ENCODE results near the gene PAPSS2. TPM values are rescaled to one million over a fixed set of nuclear protein-coding genes. Genes with fewer than 3 reads are reported as not detected.

Gene PAPSS2
- total and polyA plus RNA-seq, 4 donors = 24.3 to 86.5 (median 59.3) TPM

DNA sequence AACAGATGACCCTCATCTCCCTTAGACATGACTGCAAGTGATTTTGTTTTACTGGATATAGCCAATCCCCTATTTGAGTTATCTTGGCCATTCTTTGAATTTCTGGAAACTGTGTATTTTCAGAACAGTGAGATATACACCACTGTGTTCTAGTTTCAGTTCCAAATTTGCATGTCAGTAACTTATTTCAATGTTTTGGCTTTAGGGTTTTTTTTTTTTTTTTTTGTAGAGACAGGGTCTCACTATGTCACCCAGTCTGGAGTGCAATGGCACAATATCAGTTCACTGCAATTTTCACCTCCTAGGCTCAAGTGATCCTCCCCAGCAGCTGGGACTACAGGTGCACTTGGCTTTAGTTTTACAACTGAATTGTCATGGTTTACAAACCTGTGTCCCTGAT is 91.1 kb downstream of the PAPSS2 start:
- Histone ChIP-seq H3K27ac (ENCODE audit: low read depth in 1 of 2, low read length in 2 of 2) (no peak overlapping the region), H3K36me3 (ENCODE audit: control insufficient read depth in 4 of 4, insufficient read depth in 3 of 4, low read depth in 1 of 4, low read length in 3 of 4) (peaks cover 2 to 14% (median 5%) of the 10 kb centered on the region in 4 donors), H3K9ac (ENCODE audit: low read depth in 1 of 2, low read length in 2 of 2) (no peak overlapping the region), H3K9me3 (ENCODE audit: control insufficient read depth in 4 of 4, low read length in 3 of 4) (no peaks in the 10 kb centered on the region), H3K27me3 (ENCODE audit: control insufficient read depth in 4 of 4, insufficient read depth in 4 of 4, low read length in 3 of 4) (no peaks in the 10 kb centered on the region), H3K4me1 (ENCODE audit: control insufficient read depth in 4 of 4, insufficient read depth in 4 of 4, low read length in 3 of 4) (no peaks in the 10 kb centered on the region), H3K4me3 (ENCODE audit: low read depth in 1 of 3, low read length in 3 of 3) (no peak overlapping the region)
- TF ChIP-seq FOXA1 (IDR thresholded peaks at IDR 0.05) = no peak
- TF ChIP-seq SP1 (IDR thresholded peaks at IDR 0.05) = no peak
- TF ChIP-seq YY1 (IDR thresholded peaks at IDR 0.05) = no peak
- no peak for TF ChIP-seq RXRA (IDR thresholded peaks at IDR 0.05)
- no peak for TF ChIP-seq TAF1 (conservative IDR thresholded peaks at IDR 0.05)
- TF ChIP-seq ATF3 (IDR thresholded peaks at IDR 0.05) = no peak
- TF ChIP-seq RAD21 (IDR thresholded peaks at IDR 0.05) = no peak
- no peak for TF ChIP-seq JUND (IDR thresholded peaks at IDR 0.05)
- TF ChIP-seq REST (IDR thresholded peaks at IDR 0.05) = no peak
- TF ChIP-seq ZBTB33 (IDR thresholded peaks at IDR 0.05) = no peak
- no peak for TF ChIP-seq HNF4A (conservative IDR thresholded peaks at IDR 0.05)
- no peak for TF ChIP-seq GABPA (IDR thresholded peaks at IDR 0.05 in 1 of 2, conservative IDR thresholded peaks at IDR 0.05 in 1 of 2)
- TF ChIP-seq NR2F2 (IDR thresholded peaks at IDR 0.05) = no peak
- no peak for TF ChIP-seq CTCF (IDR thresholded peaks at IDR 0.05; ENCODE audit: low read depth, low read length, missing input control)
- no peak for TF ChIP-seq FOXA2 (IDR thresholded peaks at IDR 0.05)
- TF ChIP-seq HNF4G (IDR thresholded peaks at IDR 0.05) = no peak
- no peak for TF ChIP-seq MAX (IDR thresholded peaks at IDR 0.05)
- TF ChIP-seq EGR1 (IDR thresholded peaks at IDR 0.05; ENCODE audit: low read depth in 2 of 2) = no peak
- no peak for DNase-seq (ENCODE audit: low spot score)

Measured in liver (tissue), 9 donors.